ENCODE results near the gene RINT1.

Gene RINT1

GRCh38 chr7:105611856-105612775 is 80.1 kb downstream of the RINT1 start:
- Histone ChIP-seq H3K27ac (ENCODE audit: low read length) (no peak overlapping the region), H3K4me2 (ENCODE audit: insufficient read depth, low read length) (no peak overlapping the region), H3K9ac (ENCODE audit: low read depth, low read length) (no peak overlapping the region), H3K4me1 (ENCODE audit: insufficient read depth, low read length) (no peaks in the 10 kb centered on the region), H2AFZ (ENCODE audit: low read depth, low read length) (no peak overlapping the region), H3K9me3 (ENCODE audit: insufficient read depth, low read length, severe bottlenecking) (no peaks in the 10 kb centered on the region), H3K36me3 (ENCODE audit: insufficient read depth, low read length) (peaks cover 48% of the 10 kb centered on the region), H4K20me1 (ENCODE audit: insufficient read depth, low read length) (no peaks in the 10 kb centered on the region), H3K79me2 (ENCODE audit: insufficient read depth, low read length) (no peaks in the 10 kb centered on the region), H3K4me3 (ENCODE audit: low read depth in 1 of 2, low read length in 2 of 2) (no peak overlapping the region), H3K27me3 (ENCODE audit: insufficient read depth, low read length, poor library complexity) (no peaks in the 10 kb centered on the region)
- no peak for ATAC-seq (ENCODE audit: insufficient read depth, low read depth)
- TF ChIP-seq EZH2 (IDR thresholded peaks at IDR 0.05; ENCODE audit: borderline replicate concordance, low read depth, low read length, severe bottlenecking) (no peak), CTCF (IDR thresholded peaks at IDR 0.05; ENCODE audit: borderline replicate concordance, extremely low read depth, low read length, poor library complexity, severe bottlenecking) (no peak)
- DNase-seq = no peak

GRCh38 chr7:105612806-105613205 is 80.8 kb downstream of the RINT1 start:
- no peak overlapping the region for H3K27ac ChIP-seq (ENCODE audit: low read length)
- no peaks in the 10 kb centered on the region for H3K9me3 ChIP-seq (ENCODE audit: insufficient read depth, low read length, severe bottlenecking)
- TF ChIP-seq EZH2 (IDR thresholded peaks at IDR 0.05; ENCODE audit: borderline replicate concordance, low read depth, low read length, severe bottlenecking) (no peak), CTCF (IDR thresholded peaks at IDR 0.05; ENCODE audit: borderline replicate concordance, extremely low read depth, low read length, poor library complexity, severe bottlenecking) (no peak)
- H3K79me2 ChIP-seq (ENCODE audit: insufficient read depth, low read length) = no peaks in the 10 kb centered on the region
- no peaks in the 10 kb centered on the region for H4K20me1 ChIP-seq (ENCODE audit: insufficient read depth, low read length)
- no peak overlapping the region for H2AFZ ChIP-seq (ENCODE audit: low read depth, low read length)
- H3K4me1 ChIP-seq (ENCODE audit: insufficient read depth, low read length) = no peaks in the 10 kb centered on the region
- H3K27me3 ChIP-seq (ENCODE audit: insufficient read depth, low read length, poor library complexity) = no peaks in the 10 kb centered on the region
- no peak overlapping the region for H3K4me2 ChIP-seq (ENCODE audit: insufficient read depth, low read length)
- H3K9ac ChIP-seq (ENCODE audit: low read depth, low read length) = no peak overlapping the region
- ATAC-seq (ENCODE audit: insufficient read depth, low read depth) = no peak
- DNase-seq = no peak
- H3K36me3 ChIP-seq (ENCODE audit: insufficient read depth, low read length) = peaks cover 55% of the 10 kb centered on the region
- H3K4me3 ChIP-seq (ENCODE audit: low read depth in 1 of 2, low read length in 2 of 2) = no peak overlapping the region

GRCh38 chr7:105613611-105614330 is 81.8 kb downstream of the RINT1 start:
- no peak overlapping the region for H3K9ac ChIP-seq (ENCODE audit: low read depth, low read length)
- H3K79me2 ChIP-seq (ENCODE audit: insufficient read depth, low read length) = no peaks in the 10 kb centered on the region
- TF ChIP-seq CTCF (IDR thresholded peaks at IDR 0.05; ENCODE audit: borderline replicate concordance, extremely low read depth, low read length, poor library complexity, severe bottlenecking) = no peak
- TF ChIP-seq EZH2 (IDR thresholded peaks at IDR 0.05; ENCODE audit: borderline replicate concordance, low read depth, low read length, severe bottlenecking) = no peak
- H2AFZ ChIP-seq (ENCODE audit: low read depth, low read length) = no peak overlapping the region
- H3K9me3 ChIP-seq (ENCODE audit: insufficient read depth, low read length, severe bottlenecking) = no peaks in the 10 kb centered on the region
- ATAC-seq (ENCODE audit: insufficient read depth, low read depth) = no peak
- H3K4me2 ChIP-seq (ENCODE audit: insufficient read depth, low read length) = no peak overlapping the region
- H3K27ac ChIP-seq (ENCODE audit: low read length) = no peak overlapping the region
- H3K4me1 ChIP-seq (ENCODE audit: insufficient read depth, low read length) = no peaks in the 10 kb centered on the region
- peaks cover 64% of the 10 kb centered on the region for H3K36me3 ChIP-seq (ENCODE audit: insufficient read depth, low read length)
- no peaks in the 10 kb centered on the region for H3K27me3 ChIP-seq (ENCODE audit: insufficient read depth, low read length, poor library complexity)
- H3K4me3 ChIP-seq (ENCODE audit: low read depth in 1 of 2, low read length in 2 of 2) = no peak overlapping the region
- no peak for DNase-seq
- H4K20me1 ChIP-seq (ENCODE audit: insufficient read depth, low read length) = no peaks in the 10 kb centered on the region

Data from DND-41 (cell line).